H1 (cell line): ENCODE measurements around the gene ARHGAP42. TPM values are rescaled to one million over a fixed set of nuclear protein-coding genes. Genes with fewer than 3 reads are reported as not detected.

Source experiments
- CTCF ChIA-PET: fragments of 300-600 bp; sonication (Branson Sonifier 250); formaldehyde crosslinking; loops from one replicate; lab custom pipeline; 2021; ENCODE audit not compliant: partially characterized antibody; lab: Charles Lee
- POLR2A ChIA-PET: fragments of 300-600 bp; sonication (Branson Sonifier 250); formaldehyde crosslinking; loops from one replicate; lab custom pipeline; 2021; ENCODE audit warnings: inconsistent platforms; ENCODE audit not compliant: partially characterized antibody; lab: Charles Lee
- DNase-seq, 2 experiments: peaks; one replicate each; pipeline versions ENCODE4 v3.0.0 to v3.0.0-alpha.2; 2010 to 2022; ENCODE audit warnings: low spot score in 2 of 2, low read depth in 1 of 2, mixed read lengths in 1 of 2
- FAIRE-seq: peaks from 2 replicates; lab custom pipeline; 2011; peaks lifted over from hg19 to GRCh38; lab: Jason Lieb, UNC
- H2AFZ ChIP-seq: 2 replicates; pipeline ENCODE4 v1.8.1; 2012; ENCODE audit warnings: low read length, inconsistent platforms
- H2AK5ac ChIP-seq: 2 replicates; pipeline ENCODE4 v1.6.1; 2013; ENCODE audit warnings: low read depth, low read length
- H2BK120ac ChIP-seq: replicated peaks from 2 replicates; pipeline ENCODE3; 2013; ENCODE audit warnings: low read depth, low read length, inconsistent platforms
- H2BK12ac ChIP-seq: 2 replicates; pipeline ENCODE4 v1.6.1; 2013; ENCODE audit warnings: low read depth, low read length
- H2BK15ac ChIP-seq: 2 replicates; pipeline ENCODE4 v1.6.1; 2013; ENCODE audit warnings: low read length
- H2BK20ac ChIP-seq: 2 replicates; pipeline ENCODE4 v1.6.1; 2013; ENCODE audit warnings: low read length
- H2BK5ac ChIP-seq: 2 replicates; pipeline ENCODE4 v1.6.1; 2013; ENCODE audit warnings: low read depth, low read length
- H3K14ac ChIP-seq: 2 replicates; pipeline ENCODE4 v1.6.1; 2013; ENCODE audit warnings: inconsistent platforms; ENCODE audit not compliant: insufficient read length
- H3K18ac ChIP-seq: 2 replicates; pipeline ENCODE4 v1.6.1; 2013; ENCODE audit warnings: low read length; ENCODE audit errors: extremely low read depth
- H3K23ac ChIP-seq: 2 replicates; pipeline ENCODE4 v1.6.1; 2013; ENCODE audit warnings: inconsistent platforms; ENCODE audit not compliant: insufficient read length
- H3K23me2 ChIP-seq: 2 replicates; pipeline ENCODE4 v1.6.1; 2013; ENCODE audit warnings: low read depth, low read length
- H3K27ac ChIP-seq: 2 replicates; pipeline ENCODE4 v1.6.1; 2011; ENCODE audit warnings: low read depth, low read length, inconsistent platforms
- H3K27me3 ChIP-seq, 4 experiments: replicated peaks in 1 of 4; 1 replicate in 1 of 4; 2 replicates in 3 of 4; pipeline versions ENCODE4 v1.6.1 to v1.8.1; 2011 to 2013; ENCODE audit warnings: low read length in 3 of 4, mild to moderate bottlenecking in 3 of 4, inconsistent platforms in 2 of 4, mixed read lengths in 2 of 4, moderate library complexity in 1 of 4; ENCODE audit not compliant: control insufficient read depth in 3 of 4, insufficient read depth in 3 of 4; ENCODE audit errors: extremely low read depth in 1 of 4
- H3K36me3 ChIP-seq, 4 experiments: 2 replicates each; pipeline versions ENCODE4 v1.6.1 to v1.8.1; 2011 to 2013; ENCODE audit warnings: mild to moderate bottlenecking in 4 of 4, low read length in 3 of 4, moderate library complexity in 2 of 4, control low read depth in 1 of 4, inconsistent platforms in 1 of 4; ENCODE audit not compliant: insufficient read depth in 4 of 4, control insufficient read depth in 2 of 4
- H3K4ac ChIP-seq: replicated peaks from 2 replicates; pipeline ENCODE3; 2013; ENCODE audit warnings: low read length, low read depth, mixed read lengths, inconsistent platforms; ENCODE audit not compliant: insufficient read length
- H3K4me1 ChIP-seq, 4 experiments: replicated peaks in 1 of 4; 1 replicate in 1 of 4; 2 replicates in 3 of 4; pipeline versions ENCODE4 v1.6.1 to v1.8.1; 2011 to 2013; ENCODE audit warnings: low read length in 3 of 4, inconsistent platforms in 2 of 4, mixed read lengths in 1 of 4; ENCODE audit not compliant: insufficient read depth in 4 of 4, control insufficient read depth in 3 of 4
- H3K4me2 ChIP-seq, 2 experiments: 2 replicates each; pipeline versions ENCODE4 v1.6.1 to v1.8.1; 2011 to 2013; ENCODE audit warnings: low read depth in 2 of 2, low read length in 2 of 2, control low read depth in 1 of 2, inconsistent platforms in 1 of 2, mild to moderate bottlenecking in 1 of 2; ENCODE audit not compliant: insufficient read depth in 1 of 2
- H3K4me3 ChIP-seq, 4 experiments: fragments of 200-600, 300-600 bp in 1 of 4; sonication (generic), shearing (Covaris generic), sonication (Bioruptor Twin) in 1 of 4; 2 replicates each; pipeline versions ENCODE4 v1.5.1 to v1.8.1; 2011 to 2016; ENCODE audit warnings: low read length in 4 of 4, low read depth in 3 of 4, control low read depth in 2 of 4, inconsistent platforms in 2 of 4, mild to moderate bottlenecking in 2 of 4, mixed read lengths in 1 of 4, moderate library complexity in 1 of 4; ENCODE audit not compliant: insufficient read depth in 2 of 4; ENCODE audit errors: extremely low read depth in 1 of 4
- H3K56ac ChIP-seq: replicated peaks from 2 replicates; pipeline ENCODE3; 2013; ENCODE audit warnings: low read depth, mild to moderate bottlenecking, mixed read lengths, low read length, inconsistent platforms; ENCODE audit not compliant: insufficient read length
- H3K79me1 ChIP-seq: 2 replicates; pipeline ENCODE4 v1.6.1; 2013; ENCODE audit warnings: low read depth, low read length, control low read depth
- H3K79me2 ChIP-seq, 2 experiments: 2 replicates each; pipeline versions ENCODE4 v1.6.1 to v1.8.1; 2012 to 2013; ENCODE audit warnings: low read length in 2 of 2, mild to moderate bottlenecking in 2 of 2, inconsistent platforms in 1 of 2; ENCODE audit not compliant: insufficient read depth in 2 of 2, control insufficient read depth in 1 of 2
- H3K9ac ChIP-seq, 4 experiments: replicated peaks in 1 of 4; 1 replicate in 1 of 4; 2 replicates in 3 of 4; pipeline versions ENCODE4 v1.6.1 to v1.8.1; 2011 to 2013; ENCODE audit warnings: low read depth in 3 of 4, low read length in 3 of 4, control low read depth in 2 of 4, mild to moderate bottlenecking in 2 of 4, moderate library complexity in 2 of 4, inconsistent platforms in 1 of 4; ENCODE audit errors: extremely low read depth in 1 of 4
- H3K9me3 ChIP-seq, 2 experiments: 2 replicates each; pipeline versions ENCODE4 v1.6.1 to v1.8.1; 2012 to 2013; ENCODE audit warnings: mild to moderate bottlenecking in 2 of 2, moderate library complexity in 2 of 2, control low read depth in 1 of 2, inconsistent platforms in 1 of 2, low read depth in 1 of 2, low read length in 1 of 2, mixed read lengths in 1 of 2; ENCODE audit not compliant: insufficient read depth in 2 of 2
- H4K20me1 ChIP-seq, 2 experiments: replicated peaks in 1 of 2; 2 replicates each; pipeline versions ENCODE3 to v1.8.1; 2011 to 2013; ENCODE audit warnings: inconsistent platforms in 2 of 2, low read length in 2 of 2, mild to moderate bottlenecking in 1 of 2; ENCODE audit not compliant: insufficient read depth in 2 of 2, control insufficient read depth in 1 of 2
- H4K5ac ChIP-seq: 2 replicates; pipeline ENCODE4 v1.6.1; 2013; ENCODE audit warnings: low read length, low read depth, mixed read lengths, inconsistent platforms; ENCODE audit not compliant: insufficient read length
- H4K8ac ChIP-seq: 2 replicates; pipeline ENCODE4 v1.8.0; 2013; ENCODE audit warnings: mild to moderate bottlenecking, moderate library complexity, low read length, inconsistent platforms; ENCODE audit not compliant: insufficient read depth; ENCODE audit errors: extremely low read depth
- H4K91ac ChIP-seq: replicated peaks from 2 replicates; pipeline ENCODE3; 2013; ENCODE audit warnings: low read length, mixed read lengths, inconsistent platforms; ENCODE audit not compliant: insufficient read length
- EZH2 ChIP-seq: fragments of 200-600 bp; sonication (generic); IDR thresholded peaks from 2 replicates; pipeline ENCODE4 v1.7.1; 2012; ENCODE audit warnings: low read depth, mild to moderate bottlenecking, moderate library complexity, low read length, inconsistent platforms; ENCODE audit not compliant: severe bottlenecking
- SRF ChIP-seq: IDR thresholded peaks from 2 replicates; pipeline ENCODE4 v1.6.1; 2011; ENCODE audit warnings: mild to moderate bottlenecking, low read depth, low read length, moderate library complexity
- polyA plus RNA-seq, 7 experiments: library from polyadenylated mRNA; depleted of rRNA in 3 of 7; stranded (reverse) in 5 of 7; unstranded in 2 of 7; fragments of >200 nt in 5 of 7; fragments of 200-250 nt in 2 of 7; gene quantifications; 1 replicate in 5 of 7; 2 replicates in 1 of 7; 4 replicates in 1 of 7; pipeline versions ENCODE4 v1.2.1 to v1.2.3, GENCODE V29; 2011 to 2013; ENCODE audit warnings: missing spikeins in 2 of 7, mixed read lengths in 2 of 7
- total RNA-seq: library from RNA; stranded (reverse); fragmentation: NEBNext Ultra II Directional; extraction: Animal tissue kit (Norgen Biotek cat#: 25700); gene quantifications from 2 replicates; pipeline ENCODE4 v1.2.1, GENCODE V29; 2021

Gene ARHGAP42
- total and polyA plus RNA-seq, 2 of the 8 experiments (the other 6 are each of a cell fraction or from before 2014, with no cell fraction given), result 22.2 to 33.5 TPM

GRCh38 chr11:101014600-101015285 is 327.7 kb downstream of the ARHGAP42 start:
- CTCF ChIA-PET, result no interaction called here
- Histone ChIP-seq H2BK5ac (no peak overlapping the region), H3K79me1 (no peaks in the 10 kb centered on the region), H3K9me3 (no peaks in the 10 kb centered on the region), H3K27ac (no peak overlapping the region), H3K36me3 (no peaks in the 10 kb centered on the region), H3K14ac (no peak overlapping the region), H4K8ac (no peak overlapping the region), H3K9ac (no peak overlapping the region), H4K5ac (no peak overlapping the region), H2BK20ac (no peak overlapping the region), H3K4me1 (no peaks in the 10 kb centered on the region), H3K27me3 (no peaks in the 10 kb centered on the region), H3K23me2 (no peaks in the 10 kb centered on the region), H3K4me3 (no peak overlapping the region), H3K79me2 (no peaks in the 10 kb centered on the region), H3K4me2 (no peak overlapping the region), H4K91ac (no peak overlapping the region), H3K56ac (no peak overlapping the region), H3K23ac (no peak overlapping the region), H2AK5ac (no peak overlapping the region), H3K18ac (no peak overlapping the region), H2BK15ac (no peak overlapping the region), H2BK120ac (no peak overlapping the region), H2BK12ac (no peak overlapping the region), H4K20me1 (no peaks in the 10 kb centered on the region), H2AFZ (no peak overlapping the region), H3K4ac (no peak overlapping the region)
- POLR2A ChIA-PET, result no interaction called here
- DNase-seq, result no peak
- TF ChIP-seq EZH2 (no peak), SRF (peak; percentile 70)
- FAIRE-seq, result no peak
